K562 (cell line): Measurements from ENCODE around the gene ZNF628.
A peak's percentile ranks its signal among the peaks of the same experiment; 100 is the strongest.

Source experiments
- CTCF ChIP-seq, 3 experiments: IDR thresholded peaks in 2 of 3; conservative IDR thresholded peaks in 1 of 3; 2 replicates each; pipeline ENCODE4 v1.5.1; 2011 to 2012; ENCODE audit warnings: low read length in 3 of 3, mild to moderate bottlenecking in 3 of 3, control low read depth in 2 of 3, improper control_type of control experiment in 1 of 3, inconsistent platforms in 1 of 3, low read depth in 1 of 3, mixed read lengths in 1 of 3, moderate library complexity in 1 of 3; ENCODE audit not compliant: insufficient read depth in 2 of 3
- FOXM1 ChIP-seq, 2 experiments: fragments of 450-650 bp in 1 of 2; sonication (generic) in 1 of 2; formaldehyde crosslinking in 1 of 2; IDR thresholded peaks; 2 replicates each; pipeline versions ENCODE4 v1.6.1 to v1.9.0; 2017 to 2022; ENCODE audit warnings: low read depth in 2 of 2, mild to moderate bottlenecking in 2 of 2, missing genetic modification reagents in 1 of 2, moderate library complexity in 1 of 2
- KLF16 ChIP-seq: IDR thresholded peaks from 2 replicates; pipeline ENCODE4 v1.6.1; 2016; ENCODE audit warnings: antibody characterized with exemption
- NR3C1 ChIP-seq: sonication (generic); formaldehyde crosslinking; IDR thresholded peaks from 2 replicates; pipeline ENCODE4 v1.8.1; 2022; ENCODE audit warnings: missing genetic modification reagents
- RFX5 ChIP-seq: IDR thresholded peaks from 2 replicates; pipeline ENCODE4 v1.6.1; 2011; ENCODE audit warnings: low read depth, mild to moderate bottlenecking, improper control_type of control experiment, low read length
- SMC3 ChIP-seq: conservative IDR thresholded peaks from 2 replicates; pipeline ENCODE4 v1.6.1; 2011; ENCODE audit warnings: low read depth, low read length, improper control_type of control experiment; ENCODE audit not compliant: insufficient read depth
- STAG1 ChIP-seq: sonication (generic); formaldehyde crosslinking; IDR thresholded peaks from 2 replicates; pipeline ENCODE4 v1.5.0; 2020; ENCODE audit warnings: missing genetic modification reagents, borderline replicate concordance
- STAT5B ChIP-seq: fragments of 250-450 bp; sonication (Bioruptor Pico); IDR thresholded peaks from 2 replicates; pipeline ENCODE4 v1.8.0; 2021; ENCODE audit warnings: mild to moderate bottlenecking, inconsistent platforms
- XRCC5 ChIP-seq: fragments of 200-400 bp; formaldehyde crosslinking; IDR thresholded peaks from 2 replicates; pipeline ENCODE4 v1.6.1; 2017; ENCODE audit warnings: low read depth, mild to moderate bottlenecking, low read length

GRCh38 chr19:55485439-55486011 lies 9.1 kb downstream of the ZNF628 start:
- TF ChIP-seq XRCC5 (no peak), CTCF (IDR thresholded peaks at IDR 0.05 in 2 of 3, conservative IDR thresholded peaks at IDR 0.05 in 1 of 3; ENCODE audit: insufficient read depth in 2 of 3, low read depth in 1 of 3, low read length in 3 of 3) (0 out of 6 replicates have a peak, but pooled peaks of 1 of the 3 experiments have one; percentile 3), STAT5B (CRISPR knock-in tag) (no peak), RFX5 (no peak), NR3C1 (CRISPR knock-in tag) (no peak), KLF16 (no peak), SMC3 (no peak), STAG1 (no peak), FOXM1 (IDR thresholded peaks at IDR 0.05; ENCODE audit: low read depth) (no peak), FOXM1 (CRISPR knock-in tag; IDR thresholded peaks at IDR 0.05; ENCODE audit: low read depth) (no peak)
